Measurements from ENCODE around the gene PPP2R5C.

GRCh38 chr14:101762530-101763101, 1.1 kb downstream of the PPP2R5C start:
- no peak for TF ChIP-seq CTCF (IDR thresholded peaks at IDR 0.05)
- TF ChIP-seq POLR2A (IDR thresholded peaks at IDR 0.05) = no peak

Data from testis (tissue), 2 donors.